OCI-LY3 (cell line): ENCODE data around the gene SNN.

ENCODE experiments used
- CTCF ChIP-seq: fragments of 200-600, 300-600 bp; sonication (generic); IDR thresholded peaks from 2 replicates; pipeline ENCODE4 v1.5.1; 2014; ENCODE audit warnings: antibody characterized with exemption, low read length, low read depth
- EZH2phosphoT487 ChIP-seq: fragments of 200-600 bp; shearing (Covaris generic); IDR thresholded peaks from 2 replicates; pipeline ENCODE4 v1.6.1; 2018; ENCODE audit warnings: antibody characterized with exemption, mixed run types, low read depth

- no peak for TF ChIP-seq EZH2phosphoT487
- TF ChIP-seq CTCF: no peak
Measured at GRCh38 chr16:11697319-11697718, 29.1 kb downstream of the SNN start.
